PC-9 (cell line): ENCODE measurements around the gene INKA2. TPM values are rescaled to one million over a fixed set of nuclear protein-coding genes. Genes with fewer than 3 reads are reported as not detected.

Source experiments
- BruUV-seq: library from RNA; stranded (reverse); fragments of 400-500 nt; replicated peaks from 2 replicates; lab custom pipeline; 2021; lab: Mats Ljungman, UMichigan
- CTCF ChIA-PET: fragments of 300-600 bp; sonication (Branson Sonifier 250); formaldehyde crosslinking; loops from one replicate; lab custom pipeline; 2022; ENCODE audit warnings: antibody characterized with exemption; lab: Charles Lee
- POLR2A ChIA-PET: fragments of 300-600 bp; sonication (Branson Sonifier 250); formaldehyde crosslinking; loops from one replicate; lab custom pipeline; 2022; ENCODE audit warnings: antibody characterized with exemption; ENCODE audit not compliant: unreplicated experiment; lab: Charles Lee
- DNase-seq, 2 experiments: peaks; one replicate each; pipeline versions ENCODE4 v3.0.0 to v3.0.0-alpha.2; 2015 to 2022; ENCODE audit warnings: mixed read lengths in 1 of 2
- H2AFZ ChIP-seq: fragments of 200-600 bp; sonication (generic); 2 replicates; pipeline ENCODE4 v1.8.1; 2017; ENCODE audit warnings: antibody characterized with exemption
- H3F3A ChIP-seq: fragments of 200-600 bp; sonication (generic); 2 replicates; pipeline ENCODE4 v1.8.1; 2017; ENCODE audit warnings: antibody characterized with exemption, mild to moderate bottlenecking, low read depth; ENCODE audit not compliant: insufficient read depth
- H3K27ac ChIP-seq: fragments of 200-600 bp; sonication (generic); 2 replicates; pipeline ENCODE4 v1.6.1; 2016; ENCODE audit warnings: mixed run types
- H3K27me3 ChIP-seq: fragments of 200-600 bp; sonication (generic); 2 replicates; pipeline ENCODE4 v1.6.1; 2016; ENCODE audit warnings: low read depth, mixed run types; ENCODE audit not compliant: insufficient read depth
- H3K36me3 ChIP-seq: fragments of 200-600 bp; sonication (generic); 2 replicates; pipeline ENCODE4 v1.6.1; 2016; ENCODE audit warnings: low read depth, mixed run types
- H3K4me1 ChIP-seq: fragments of 200-600 bp; sonication (generic); replicated peaks from 2 replicates; pipeline ENCODE4 v1.6.1; 2016; ENCODE audit warnings: mixed run types; ENCODE audit not compliant: insufficient read depth
- H3K4me2 ChIP-seq: fragments of 200-600 bp; sonication (generic); 2 replicates; pipeline ENCODE4 v1.6.1; 2017; ENCODE audit warnings: mixed run types
- H3K4me3 ChIP-seq: fragments of 200-600 bp; sonication (generic); 2 replicates; pipeline ENCODE4 v1.6.1; 2016; ENCODE audit warnings: mixed run types
- H3K79me2 ChIP-seq: fragments of 200-600 bp; sonication (generic); 2 replicates; pipeline ENCODE4 v1.6.1; 2017; ENCODE audit warnings: low read depth, mixed run types
- H3K9me2 ChIP-seq: fragments of 200-600 bp; sonication (generic); 2 replicates; pipeline ENCODE4 v1.8.1; 2017; ENCODE audit warnings: mild to moderate bottlenecking; ENCODE audit not compliant: insufficient read depth
- H3K9me3 ChIP-seq: fragments of 200-600 bp; sonication (generic); 2 replicates; pipeline ENCODE4 v1.8.1; 2016; ENCODE audit warnings: low read depth; ENCODE audit not compliant: insufficient read depth
- H4K20me1 ChIP-seq: fragments of 200-600 bp; sonication (generic); 2 replicates; pipeline ENCODE4 v1.8.1; 2017; ENCODE audit not compliant: insufficient read depth
- EZH2 ChIP-seq: fragments of 200-600 bp; sonication (generic); IDR thresholded peaks from 2 replicates; pipeline ENCODE4 v1.8.0; 2017; ENCODE audit warnings: antibody characterized with exemption, low read depth
- intact Hi-C: fragments of 100-400 bp; cut with micrococcal nuclease; formaldehyde crosslinking; loops from one replicate; pipeline ENCODE4 v1.10.0; 2022; ENCODE audit not compliant: unreplicated experiment
- total RNA-seq: library from RNA; stranded (reverse); gene quantifications from 2 replicates; pipeline ENCODE4 v1.2.3, GENCODE V29; 2021
- TF ChIP-seq, protein P1 (sequence below): fragments of 200-600 bp; sonication (generic); conservative IDR thresholded peaks from 2 replicates; pipeline ENCODE4 v1.6.1; 2017; ENCODE audit warnings: mixed run types, antibody characterized with exemption, mild to moderate bottlenecking, moderate library complexity

INKA2 gene
- total RNA-seq, 1 experiment from 2014 or later = 1.4 TPM

DNA sequence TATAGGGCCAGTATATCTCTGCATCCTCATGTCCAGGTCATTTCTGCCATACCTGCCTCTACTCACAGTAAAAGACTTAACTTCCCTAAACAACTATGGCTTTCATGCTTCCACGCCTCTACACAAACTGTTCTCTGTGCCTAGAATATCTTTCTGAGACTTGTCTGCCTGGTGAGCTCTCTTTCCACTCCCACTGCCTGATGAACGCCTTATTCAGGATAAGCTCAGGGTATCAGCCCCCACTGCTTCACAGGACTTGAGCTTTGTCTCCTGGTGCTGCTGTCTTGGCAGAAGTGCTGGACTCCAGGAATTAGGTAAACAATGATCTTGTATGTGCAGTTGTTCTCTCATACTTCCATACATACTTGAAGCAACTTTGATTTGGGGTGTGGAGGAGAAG is 11.7 kb upstream of the INKA2 start:
- no peak overlapping the region for H3K4me2 ChIP-seq
- intact Hi-C loops = no loop called here
- H3K9me2 ChIP-seq = no peaks in the 10 kb centered on the region
- POLR2A ChIA-PET = no interaction called here
- no peaks in the 10 kb centered on the region for H3K36me3 ChIP-seq
- no peak for TF ChIP-seq EZH2
- TF ChIP-seq, protein P1, sequence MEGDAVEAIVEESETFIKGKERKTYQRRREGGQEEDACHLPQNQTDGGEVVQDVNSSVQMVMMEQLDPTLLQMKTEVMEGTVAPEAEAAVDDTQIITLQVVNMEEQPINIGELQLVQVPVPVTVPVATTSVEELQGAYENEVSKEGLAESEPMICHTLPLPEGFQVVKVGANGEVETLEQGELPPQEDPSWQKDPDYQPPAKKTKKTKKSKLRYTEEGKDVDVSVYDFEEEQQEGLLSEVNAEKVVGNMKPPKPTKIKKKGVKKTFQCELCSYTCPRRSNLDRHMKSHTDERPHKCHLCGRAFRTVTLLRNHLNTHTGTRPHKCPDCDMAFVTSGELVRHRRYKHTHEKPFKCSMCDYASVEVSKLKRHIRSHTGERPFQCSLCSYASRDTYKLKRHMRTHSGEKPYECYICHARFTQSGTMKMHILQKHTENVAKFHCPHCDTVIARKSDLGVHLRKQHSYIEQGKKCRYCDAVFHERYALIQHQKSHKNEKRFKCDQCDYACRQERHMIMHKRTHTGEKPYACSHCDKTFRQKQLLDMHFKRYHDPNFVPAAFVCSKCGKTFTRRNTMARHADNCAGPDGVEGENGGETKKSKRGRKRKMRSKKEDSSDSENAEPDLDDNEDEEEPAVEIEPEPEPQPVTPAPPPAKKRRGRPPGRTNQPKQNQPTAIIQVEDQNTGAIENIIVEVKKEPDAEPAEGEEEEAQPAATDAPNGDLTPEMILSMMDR = no peak
- CTCF ChIA-PET = interaction anchor here (0.9 kb wide), 1 partner anchor 243 kb away, joined by 4 read pairs; no protein-coding TSS in a partner anchor
- H2AFZ ChIP-seq = no peak overlapping the region
- H3K4me1 ChIP-seq = peaks cover 8% of the 10 kb centered on the region
- H3F3A ChIP-seq = peaks cover 13% of the 10 kb centered on the region; the same call in 1 of the 2 replicates
- peaks cover 9% of the 10 kb centered on the region; the same call in 1 of the 2 replicates for H3K27me3 ChIP-seq
- H3K27ac ChIP-seq = no peak overlapping the region
- H3K79me2 ChIP-seq = 0 out of 2 replicates have a peak, but pooled peaks cover 9% of the 10 kb centered on the region
- no peaks in the 10 kb centered on the region for H3K9me3 ChIP-seq
- H3K4me3 ChIP-seq = no peak overlapping the region
- no peak for DNase-seq
- H4K20me1 ChIP-seq = no peaks in the 10 kb centered on the region
- no TSS peak for BruUV-seq

DNA sequence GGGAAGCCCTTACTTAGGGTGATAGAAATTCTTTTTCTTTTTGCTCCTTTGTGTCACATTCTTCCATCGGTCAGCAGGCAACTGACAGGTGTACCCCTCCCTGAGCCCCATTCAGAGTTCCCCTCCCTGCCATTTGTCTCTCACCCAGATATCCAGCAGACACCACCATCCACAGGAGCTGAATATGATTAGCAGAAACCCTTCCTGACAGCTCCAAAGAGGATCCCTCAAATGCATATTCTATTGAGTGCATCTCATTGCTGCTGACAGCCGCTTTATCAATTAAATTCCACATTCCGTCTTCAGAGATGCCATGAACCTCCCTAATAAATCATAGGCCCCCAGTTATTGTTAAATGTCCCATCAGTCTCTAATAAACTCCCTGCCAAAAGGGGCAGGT is 10.4 kb upstream of the INKA2 start:
- Histone ChIP-seq H3K9me2 (no peaks in the 10 kb centered on the region), H3K79me2 (0 out of 2 replicates have a peak, but pooled peaks cover 5% of the 10 kb centered on the region), H2AFZ (no peak overlapping the region), H3K4me2 (no peak overlapping the region), H3K9me3 (no peaks in the 10 kb centered on the region), H3K27ac (no peak overlapping the region), H3K36me3 (no peaks in the 10 kb centered on the region), H3K4me1 (peaks cover 5% of the 10 kb centered on the region), H3K4me3 (no peak overlapping the region), H3F3A (peaks cover 3% of the 10 kb centered on the region; the same call in 1 of the 2 replicates), H3K27me3 (peaks cover 9% of the 10 kb centered on the region; the same call in 1 of the 2 replicates), H4K20me1 (no peaks in the 10 kb centered on the region)
- intact Hi-C loops = no loop called here
- ChIA-PET POLR2A (no interaction called here), CTCF (no interaction called here)
- no peak for DNase-seq
- no TSS peak for BruUV-seq
- TF ChIP-seq, protein P1 = no peak
- no peak for TF ChIP-seq EZH2

DNA sequence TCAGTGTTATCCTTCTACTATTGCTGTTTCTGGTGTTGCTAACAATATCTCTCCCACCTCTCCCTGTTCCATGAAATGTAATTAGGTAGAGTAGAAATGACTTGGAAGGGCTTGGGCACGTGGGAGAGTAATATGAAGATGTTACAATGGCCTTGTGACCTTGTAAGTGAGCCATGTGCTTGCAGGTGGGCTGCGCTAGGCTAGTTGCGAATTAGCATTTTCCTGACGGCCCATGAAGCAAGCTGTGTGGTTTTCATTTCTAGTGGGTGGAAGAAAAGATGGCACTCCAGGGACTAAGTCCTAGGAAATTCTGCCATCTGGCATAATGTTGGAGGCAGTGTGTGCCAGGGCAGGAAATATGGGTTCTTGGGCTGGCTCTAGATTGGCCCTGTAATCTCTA is 8.8 kb upstream of the INKA2 start:
- H4K20me1 ChIP-seq = no peaks in the 10 kb centered on the region
- no peak overlapping the region for H2AFZ ChIP-seq
- no peaks in the 10 kb centered on the region for H3K9me2 ChIP-seq
- no peak overlapping the region for H3K4me2 ChIP-seq
- no TSS peak for BruUV-seq
- H3K36me3 ChIP-seq = no peaks in the 10 kb centered on the region
- H3K4me3 ChIP-seq = no peak overlapping the region
- H3K79me2 ChIP-seq = no peaks in the 10 kb centered on the region
- H3K27ac ChIP-seq = no peak overlapping the region
- DNase-seq = no peak
- ChIA-PET CTCF (interaction anchor here (0.6 to 1.2 kb wide), 4 partner anchors 33 to 841 kb away, joined by 3 to 11 read pairs (median 4); no protein-coding TSS in a partner anchor), POLR2A (interaction anchor here (0.7 kb wide), 1 partner anchor 11 kb away, joined by 3 read pairs; no protein-coding TSS in a partner anchor)
- H3K4me1 ChIP-seq = no peaks in the 10 kb centered on the region
- TF ChIP-seq EZH2 = no peak
- TF ChIP-seq, protein P1 = no peak
- no peaks in the 10 kb centered on the region for H3F3A ChIP-seq
- H3K9me3 ChIP-seq = no peaks in the 10 kb centered on the region
- intact Hi-C loops = loop anchor here (1.0 kb wide), 1 partner anchor 33 kb away; no protein-coding TSS in a partner anchor
- H3K27me3 ChIP-seq = peaks cover 22% of the 10 kb centered on the region; the same call in 1 of the 2 replicates
